Pancreas (tissue), 10 donors: Measurements from ENCODE around the gene TNS3. TPM values are rescaled to one million over a fixed set of nuclear protein-coding genes. Genes with fewer than 3 reads are reported as not detected.

ENCODE experiments used
- ATAC-seq, 4 donors: fragments of 200-7000 bp; cut with Tn5 transposase; one replicate each; pipeline versions ENCODE4 v1.8.0 to v1.9.1; 2020; ENCODE audit warnings: mild to moderate bottlenecking in 4 of 4, moderate library complexity in 4 of 4
- DNase-seq, 6 donors: peaks; one replicate each; pipeline ENCODE4 v3.0.0-alpha.2; 2020
- FAIRE-seq: peaks from 2 replicates; lab custom pipeline; 2012; peaks lifted over from hg19 to GRCh38; lab: Jason Lieb, UNC
- H3K27ac ChIP-seq, 4 donors: fragments of 200-600 bp; sonication (generic); 1 replicate in 3 of 4; 2 replicates in 1 of 4; pipeline versions ENCODE4 v1.5.0 to v1.8.0; 2020
- H3K27me3 ChIP-seq, 4 donors: fragments of 200-600 bp; one replicate each; pipeline ENCODE4 v1.8.0; 2021
- H3K36me3 ChIP-seq, 3 donors: fragments of 200-600 bp; sonication (generic) in 1 of 3; one replicate each; pipeline versions ENCODE4 v1.5.0 to v1.8.0; 2020 to 2021
- H3K4me1 ChIP-seq, 3 donors: fragments of 200-600 bp; one replicate each; pipeline ENCODE4 v1.8.0; 2021
- H3K4me3 ChIP-seq, 4 donors: fragments of 200-600 bp; sonication (generic) in 2 of 4; one replicate each; pipeline versions ENCODE4 v1.5.0 to v1.8.0; 2020 to 2021
- H3K9me3 ChIP-seq, 4 donors: fragments of 200-600 bp; one replicate each; pipeline ENCODE4 v1.8.0; 2021
- CTCF ChIP-seq, 4 donors: fragments of 200-600 bp; sonication (generic) in 3 of 4; IDR thresholded peaks; one replicate each; pipeline versions ENCODE4 v1.5.0 to v1.8.0; 2021; ENCODE audit warnings: antibody characterized with exemption in 4 of 4
- WGBS, 2 donors: extraction: QIAGEN DNeasy Blood & Tissue Kit; methylation state at CpG; one replicate each; pipeline ENCODE4 v1.1.7; 2013; 5-methylcytosine and 5-hydroxymethylcytosine counted together
- intact Hi-C, 3 donors: fragments of 100-400 bp; cut with DNase I; formaldehyde crosslinking; loops; one replicate each; pipeline versions ENCODE4 v1.11.1 to v1.14.2; 2022
- polyA plus RNA-seq, 2 donors: library from polyadenylated mRNA; stranded (reverse); fragments of 200-250 nt; gene quantifications; one replicate each; pipeline ENCODE4 v1.2.3, GENCODE V29; 2013
- total RNA-seq, 6 donors: library from RNA; stranded (reverse); fragmentation: NEBNext Ultra II Directional in 4 of 6; extraction: Animal tissue kit (Norgen Biotek cat#: 25700) in 4 of 6; gene quantifications; one replicate each; pipeline versions ENCODE4 v1.2.1 to v1.2.4, GENCODE V29; 2021 to 2023
- donor health status: healthy with polysubstance abuse.
- donor health status: DM: no; HTN: no; CAD: no; lungs with moderate emphysema.
- donor health status: DM: no; HTN: no; CAD: no.
- donor health status: control.
- donor health status: control.
- donor health status: Bipolar disorder and iron deficiency.
- donor health status: DM: yes; HTN: yes; CAD: no.
- donor health status: DM: no; HTN: no; CAD: no.
- donor health status: DM: no; HTN: no; CAD: no.
- donor health status: DM: yes; HTN: yes; CAD: no.

TNS3 gene
- total and polyA plus RNA-seq, 8 donors: 28.0 to 125 (median 91.2) TPM

DNA sequence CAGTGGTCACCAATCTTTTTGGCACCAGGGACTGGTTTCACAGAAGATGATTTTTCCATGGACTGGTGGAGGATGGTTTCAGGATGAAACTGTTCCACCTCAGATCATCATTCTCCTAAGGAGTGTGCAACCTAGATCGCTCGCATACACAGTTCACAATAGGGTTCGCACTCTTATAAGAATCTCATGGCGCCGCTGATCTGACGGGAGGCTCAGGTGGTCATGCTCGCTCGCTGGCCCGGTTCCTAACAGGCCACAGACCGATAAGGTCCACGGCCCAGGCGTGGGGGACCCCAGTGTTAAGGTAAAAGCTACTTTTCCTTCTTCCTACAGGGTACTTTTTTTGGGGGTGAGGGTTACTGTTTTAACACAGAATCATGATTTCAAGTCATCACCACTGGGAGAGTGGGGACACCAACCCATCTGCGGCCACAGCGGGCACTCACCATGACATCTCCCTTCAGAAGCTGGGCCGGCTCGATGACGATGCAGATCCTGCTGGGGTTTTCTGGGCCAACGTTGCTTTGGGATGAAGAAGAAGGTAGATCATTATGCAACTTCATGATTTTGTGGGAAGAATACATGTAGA is 170.5 kb downstream of the TNS3 start:
- FAIRE-seq: no peak
- TF ChIP-seq CTCF (IDR thresholded peaks at IDR 0.05): no peak
- DNase-seq: no peak

GRCh38 chr7:47408675-47409074 is 173.2 kb downstream of the TNS3 start:
- H3K36me3 ChIP-seq: peaks cover 4 to 50% (median 27%) of the 10 kb centered on the region in 3 donors
- peak in 1 of 6 donors; percentile 6 for DNase-seq
- intact Hi-C loops: no loop called here

More for the DNA sequence above, 170.5 kb downstream of the TNS3 start:
- H3K36me3 ChIP-seq: peaks cover 4 to 73% (median 42%) of the 10 kb centered on the region in 3 donors
- no peaks in the 10 kb centered on the region for H3K9me3 ChIP-seq
- H3K27me3 ChIP-seq: no peaks in the 10 kb centered on the region
- no peak for ATAC-seq
- H3K4me1 ChIP-seq: peaks cover 7 to 12% (median 9%) of the 10 kb centered on the region in 3 donors
- 95% methylated on average over 18 of the region's 18 CpGs for WGBS, 2 donors
- no peak overlapping the region for H3K27ac ChIP-seq
- no peak overlapping the region for H3K4me3 ChIP-seq
- intact Hi-C loops: no loop called here

GRCh38 chr7:47407821-47408674 is 173.9 kb downstream of the TNS3 start:
- intact Hi-C loops: no loop called here
- ATAC-seq (no peak), FAIRE-seq (no peak), DNase-seq (peak in 1 of 6 donors; percentile 51)
- 94 to 96% methylated on average over 14 of the region's 14 CpGs for WGBS, 2 donors
- H3K36me3 ChIP-seq: peaks cover 4 to 44% (median 27%) of the 10 kb centered on the region in 3 donors
- H3K27me3 ChIP-seq: no peaks in the 10 kb centered on the region
- no peak overlapping the region for H3K27ac ChIP-seq
- H3K4me1 ChIP-seq: peaks cover 15 to 25% (median 24%) of the 10 kb centered on the region in 3 donors
- TF ChIP-seq CTCF (IDR thresholded peaks at IDR 0.05): no peak
- H3K9me3 ChIP-seq: no peaks in the 10 kb centered on the region
- H3K4me3 ChIP-seq: no peak overlapping the region

More at GRCh38 chr7:47408675-47409074, 173.2 kb downstream of the TNS3 start:
- H3K27me3 ChIP-seq: no peaks in the 10 kb centered on the region
- H3K9me3 ChIP-seq: no peaks in the 10 kb centered on the region
- ATAC-seq: no peak
- no peak for TF ChIP-seq CTCF (IDR thresholded peaks at IDR 0.05)
- H3K4me3 ChIP-seq: no peak overlapping the region
- FAIRE-seq: no peak
- 79 to 82% methylated on average over 5 of the region's 5 CpGs for WGBS, 2 donors
- H3K4me1 ChIP-seq: peaks cover 15 to 25% (median 24%) of the 10 kb centered on the region in 3 donors
- no peak overlapping the region for H3K27ac ChIP-seq

- ATAC-seq (no peak), DNase-seq (peak in 1 of 6 donors; percentile 54), FAIRE-seq (no peak)
- intact Hi-C loops: no loop called here
- Histone ChIP-seq H3K4me1 (peaks cover 15 to 25% (median 24%) of the 10 kb centered on the region in 3 donors), H3K9me3 (no peaks in the 10 kb centered on the region), H3K4me3 (no peak overlapping the region), H3K36me3 (peaks cover 4 to 44% (median 26%) of the 10 kb centered on the region in 3 donors), H3K27me3 (no peaks in the 10 kb centered on the region), H3K27ac (peak overlapping the region in 1 of 4 donors; percentile 46)
- 60 to 70% methylated on average over 13 of the region's 13 CpGs for WGBS, 2 donors
- TF ChIP-seq CTCF (IDR thresholded peaks at IDR 0.05): no peak
Observed at GRCh38 chr7:47407136-47407535, 174.8 kb downstream of the TNS3 start.
